RPMI7951 (cell line): ENCODE results near the gene KRT35. TPM values are rescaled to one million over a fixed set of nuclear protein-coding genes. Genes with fewer than 3 reads are reported as not detected.

ENCODE experiments used
- total RNA-seq: library from RNA; depleted of rRNA; stranded (reverse); fragments of >200 nt; shearing (Covaris generic); gene quantifications from 2 replicates; pipeline ENCODE4 v1.2.3, GENCODE V29; 2014; rRNA removed

The KRT35 gene
- total RNA-seq, 1 experiment from 2014 or later, result not detected

Other genes starting within 250 kb of the KRT35 start
- gene KRTAP9-3, start 248.7 kb downstream of the KRT35 start, total RNA-seq, result not detected in 2 replicates
- not detected in 2 replicates for gene KRTAP9-8, start 243.2 kb downstream of the KRT35 start, total RNA-seq
- gene KRTAP9-4, start 231.5 kb downstream of the KRT35 start, total RNA-seq, result not detected in 2 replicates
- gene KRTAP9-9, start 225.8 kb downstream of the KRT35 start, total RNA-seq, result not detected in 2 replicates
- gene KRTAP9-6, start 215.8 kb downstream of the KRT35 start, total RNA-seq, result not detected in 2 replicates
- not detected in 2 replicates for gene KRTAP9-7, start 205.5 kb downstream of the KRT35 start, total RNA-seq
- gene KRTAP29-1, start 178.3 kb downstream of the KRT35 start, total RNA-seq, result not detected in 2 replicates
- not detected in 2 replicates for gene KRTAP16-1, start 171.8 kb downstream of the KRT35 start, total RNA-seq
- gene KRTAP17-1, start 165.4 kb downstream of the KRT35 start, total RNA-seq, result not detected in 2 replicates
- gene KRT33A, start 130.3 kb downstream of the KRT35 start, total RNA-seq, result not detected in 2 replicates
- 0.24 TPM in 1 of 2 replicates, not detected in the other for gene KRT33B, start 111.3 kb downstream of the KRT35 start, total RNA-seq
- not detected in 2 replicates for gene KRT34, start 98.8 kb downstream of the KRT35 start, total RNA-seq
- gene KRT31, start 83.5 kb downstream of the KRT35 start, total RNA-seq, result not detected in 2 replicates
- gene KRT37, start 56.6 kb downstream of the KRT35 start, total RNA-seq, result not detected in 2 replicates
- gene KRT38, start 40.2 kb downstream of the KRT35 start, total RNA-seq, result not detected in 2 replicates
- not detected in 2 replicates for gene KRT32, start 13.8 kb downstream of the KRT35 start, total RNA-seq
- gene KRT36, start 8.8 kb upstream of the KRT35 start, total RNA-seq, result not detected in 2 replicates
- 0.24 TPM in 1 of 2 replicates, not detected in the other for gene KRT13, start 24.5 kb upstream of the KRT35 start, total RNA-seq
- gene KRT15, start 37.7 kb upstream of the KRT35 start, total RNA-seq, result 3.4 and 7.3 TPM in 2 replicates
- 4.6 and 7.8 TPM in 2 replicates for gene KRT19, start 47.2 kb upstream of the KRT35 start, total RNA-seq
- not detected in 2 replicates for gene KRT9, start 90.9 kb upstream of the KRT35 start, total RNA-seq
- gene KRT14, start 105.7 kb upstream of the KRT35 start, total RNA-seq, result not detected in 2 replicates
- gene KRT16, start 131.6 kb upstream of the KRT35 start, total RNA-seq, result 0.72 and 0.88 TPM in 2 replicates
- gene KRT17, start 143.4 kb upstream of the KRT35 start, total RNA-seq, result 35.9 and 48.9 TPM in 2 replicates
- gene EIF1, start 207.7 kb upstream of the KRT35 start, total RNA-seq, result 43.2 and 47.6 TPM in 2 replicates
- gene GAST, start 231.2 kb upstream of the KRT35 start, total RNA-seq, result not detected in 2 replicates